OCI-LY1 (cell line): ENCODE measurements around the gene DYNC1I1.

Experiments used
- CTCF ChIP-seq: fragments of 200-600 bp; sonication (generic), shearing (Covaris generic); IDR thresholded peaks from 2 replicates; pipeline ENCODE4 v1.5.1; 2017; ENCODE audit warnings: mild to moderate bottlenecking, antibody characterized with exemption, low read length, moderate library complexity, mixed read lengths
- EZH2 ChIP-seq: fragments of 200-600 bp; sonication (generic), shearing (Covaris generic); IDR thresholded peaks from 2 replicates; pipeline ENCODE4 v1.8.0; 2017; ENCODE audit warnings: borderline replicate concordance, mixed run types, mild to moderate bottlenecking, antibody characterized with exemption, low read length, moderate library complexity, mixed read lengths

GRCh38 chr7:95822717-95823116, 50.4 kb downstream of the DYNC1I1 start:
- TF ChIP-seq CTCF (no peak), EZH2 (no peak)
